ENCODE data around the gene ITPR2.
"Not testable (repeated sequence)": the region's sequence is repeated elsewhere in the genome, so short reads cannot be mapped to it uniquely, and the experiment has no call there.

ITPR2 gene

DNA sequence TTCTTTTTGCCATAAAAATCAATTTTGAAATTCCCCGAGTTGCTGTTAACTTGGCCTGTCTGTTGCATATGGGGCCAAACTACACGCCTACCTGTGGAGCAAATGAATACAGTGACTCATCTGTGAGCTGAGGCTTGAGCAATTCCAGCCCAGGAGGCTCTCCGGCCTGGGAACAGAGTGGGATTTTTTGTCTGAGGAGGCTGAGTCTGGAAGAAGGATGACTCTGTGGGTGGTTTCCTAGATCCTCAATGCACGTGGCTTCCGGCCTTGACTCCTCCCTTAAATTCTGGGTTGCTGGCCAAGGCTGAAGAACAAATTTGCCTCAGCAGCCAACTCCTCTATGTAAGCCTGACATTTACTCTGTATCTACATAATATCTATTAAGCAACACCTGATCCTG lies 513.5 kb downstream of the ITPR2 start:
- DNase-seq (ENCODE audit: insufficient read length) (no peak), FAIRE-seq (peak; percentile 60)
- TF ChIP-seq TAF1 (IDR thresholded peaks at IDR 0.05; ENCODE audit: borderline replicate concordance, low read depth, low read length) (no peak), POLR2A (IDR thresholded peaks at IDR 0.05; ENCODE audit: low read depth, low read length) (no peak), POLR2AphosphoS5 (IDR thresholded peaks at IDR 0.05; ENCODE audit: low read depth, low read length) (no peak)

- FAIRE-seq (peak; percentile 97), DNase-seq (ENCODE audit: insufficient read length) (no peak)
- TF ChIP-seq POLR2AphosphoS5 (IDR thresholded peaks at IDR 0.05; ENCODE audit: low read depth, low read length) (no peak), POLR2A (IDR thresholded peaks at IDR 0.05; ENCODE audit: low read depth, low read length) (0 out of 2 replicates have a peak, but pooled peaks have one; percentile 17)
Observed at GRCh38 chr12:26318661-26319068, 514.3 kb downstream of the ITPR2 start.

DNA sequence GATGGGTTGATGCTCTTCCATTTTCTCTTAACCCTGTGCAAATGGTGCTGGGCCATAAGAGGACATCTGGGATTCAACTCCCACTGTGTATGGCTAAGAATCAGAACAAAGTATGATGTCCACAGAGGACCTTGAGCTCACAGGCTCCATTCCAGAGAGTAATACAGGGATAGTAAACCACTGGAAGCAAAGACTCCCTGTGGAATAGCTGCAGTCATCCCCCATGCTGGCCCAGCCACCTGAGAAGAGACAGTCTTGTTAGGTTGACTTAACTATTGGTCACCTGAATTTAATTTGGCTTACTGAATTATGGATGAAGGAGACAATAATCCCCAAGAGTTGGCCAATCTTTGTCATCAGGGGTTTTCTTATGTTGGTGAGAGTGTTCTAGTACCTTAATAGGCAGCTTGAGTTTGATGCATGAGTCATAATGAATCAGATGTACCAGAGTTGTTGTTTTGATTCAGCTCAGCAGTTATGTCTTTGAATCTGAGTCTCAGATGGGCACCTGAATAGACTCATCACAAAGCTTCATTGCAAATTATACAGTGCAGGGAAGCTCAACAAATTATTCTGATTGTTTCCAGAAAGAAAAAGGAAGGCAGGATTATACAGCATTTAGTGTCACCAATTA lies 514.9 kb downstream of the ITPR2 start:
- FAIRE-seq (no peak), DNase-seq (ENCODE audit: insufficient read length) (no peak)
- TF ChIP-seq POLR2AphosphoS5 (IDR thresholded peaks at IDR 0.05; ENCODE audit: low read depth, low read length): no peak

DNA sequence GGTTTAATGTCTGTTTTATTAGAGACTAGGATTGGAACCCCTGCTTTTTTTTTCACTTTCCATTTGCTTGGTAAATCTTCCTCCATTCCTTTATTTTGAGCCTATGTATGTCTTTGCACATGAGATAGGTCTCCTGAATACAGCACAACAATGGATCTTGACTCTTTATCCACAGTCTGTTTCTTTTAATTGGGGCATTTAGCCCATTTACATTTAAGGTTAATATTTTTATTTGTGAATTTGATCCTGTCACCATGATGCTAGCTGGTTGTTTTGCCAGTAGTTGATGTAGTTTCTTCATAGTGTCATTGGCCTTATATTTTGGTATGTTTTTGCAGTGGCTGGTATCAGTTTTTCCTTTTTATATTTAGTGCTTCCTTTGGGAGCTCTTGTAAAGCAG lies 518.9 kb downstream of the ITPR2 start:
- not testable (repeated sequence) for DNase-seq (ENCODE audit: insufficient read length); FAIRE-seq

- DNase-seq (ENCODE audit: insufficient read length); FAIRE-seq: not testable (repeated sequence)
Observed at GRCh38 chr12:26310489-26310888, 522.5 kb downstream of the ITPR2 start.

GRCh38 chr12:26309634-26310033 lies 523.4 kb downstream of the ITPR2 start:
- no peak for FAIRE-seq
- no peak for DNase-seq (ENCODE audit: insufficient read length)
- TF ChIP-seq POLR2A (IDR thresholded peaks at IDR 0.05; ENCODE audit: low read depth, low read length): no peak
- TF ChIP-seq POLR2AphosphoS5 (IDR thresholded peaks at IDR 0.05; ENCODE audit: low read depth, low read length): no peak
- TF ChIP-seq TAF1 (IDR thresholded peaks at IDR 0.05; ENCODE audit: borderline replicate concordance, low read depth, low read length): no peak

GRCh38 chr12:26304273-26304672 lies 528.7 kb downstream of the ITPR2 start:
- TF ChIP-seq TAF1 (IDR thresholded peaks at IDR 0.05; ENCODE audit: borderline replicate concordance, low read depth, low read length): no peak
- TF ChIP-seq POLR2A (IDR thresholded peaks at IDR 0.05; ENCODE audit: low read depth, low read length): no peak
- TF ChIP-seq POLR2AphosphoS5 (IDR thresholded peaks at IDR 0.05; ENCODE audit: low read depth, low read length): no peak
- FAIRE-seq (no peak), DNase-seq (ENCODE audit: insufficient read length) (no peak)

GRCh38 chr12:26303418-26303817 lies 529.6 kb downstream of the ITPR2 start:
- FAIRE-seq (no peak), DNase-seq (ENCODE audit: insufficient read length) (no peak)
- TF ChIP-seq TAF1 (IDR thresholded peaks at IDR 0.05; ENCODE audit: borderline replicate concordance, low read depth, low read length) (no peak), POLR2A (IDR thresholded peaks at IDR 0.05; ENCODE audit: low read depth, low read length) (no peak), POLR2AphosphoS5 (IDR thresholded peaks at IDR 0.05; ENCODE audit: low read depth, low read length) (no peak)

DNA sequence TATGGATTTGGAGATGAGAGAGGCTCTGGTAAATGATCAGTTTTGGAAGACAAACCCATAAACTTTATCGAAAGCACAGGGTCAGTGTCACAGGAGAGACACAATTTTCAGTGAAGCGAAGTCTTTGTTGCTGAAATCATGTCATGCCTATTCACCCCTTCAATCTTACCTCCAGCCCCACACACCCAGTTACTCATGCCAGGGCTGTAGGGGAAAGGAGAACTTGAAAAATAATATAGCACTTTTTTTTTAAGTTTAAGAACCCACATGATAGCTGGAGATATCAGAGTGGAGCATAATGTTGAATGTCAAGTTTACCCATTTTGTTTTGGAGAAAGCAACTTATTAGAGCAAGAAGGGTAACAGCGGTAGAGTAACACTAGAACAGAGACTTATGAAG lies 530.2 kb downstream of the ITPR2 start:
- no peak for DNase-seq (ENCODE audit: insufficient read length)
- no peak for FAIRE-seq
- TF ChIP-seq POLR2A (IDR thresholded peaks at IDR 0.05; ENCODE audit: low read depth, low read length) (no peak), TAF1 (IDR thresholded peaks at IDR 0.05; ENCODE audit: borderline replicate concordance, low read depth, low read length) (no peak)

GRCh38 chr12:26299751-26300150 lies 533.2 kb downstream of the ITPR2 start:
- TF ChIP-seq POLR2A (IDR thresholded peaks at IDR 0.05; ENCODE audit: low read depth, low read length): no peak
- no peak for TF ChIP-seq TAF1 (IDR thresholded peaks at IDR 0.05; ENCODE audit: borderline replicate concordance, low read depth, low read length)
- no peak for TF ChIP-seq POLR2AphosphoS5 (IDR thresholded peaks at IDR 0.05; ENCODE audit: low read depth, low read length)
- DNase-seq (ENCODE audit: insufficient read length): no peak
- no peak for FAIRE-seq

GRCh38 chr12:26298785-26299621 lies 534.0 kb downstream of the ITPR2 start:
- DNase-seq (ENCODE audit: insufficient read length) (peak; percentile 43), FAIRE-seq (peak; percentile 92)
- TF ChIP-seq POLR2AphosphoS5 (IDR thresholded peaks at IDR 0.05; ENCODE audit: low read depth, low read length): no peak
- TF ChIP-seq TAF1 (IDR thresholded peaks at IDR 0.05; ENCODE audit: borderline replicate concordance, low read depth, low read length): no peak
- TF ChIP-seq POLR2A (IDR thresholded peaks at IDR 0.05; ENCODE audit: low read depth, low read length): no peak

GRCh38 chr12:26297396-26298070 lies 535.5 kb downstream of the ITPR2 start:
- FAIRE-seq (no peak), DNase-seq (ENCODE audit: insufficient read length) (no peak)
- TF ChIP-seq POLR2AphosphoS5 (IDR thresholded peaks at IDR 0.05; ENCODE audit: low read depth, low read length): no peak
- no peak for TF ChIP-seq POLR2A (IDR thresholded peaks at IDR 0.05; ENCODE audit: low read depth, low read length)
- no peak for TF ChIP-seq TAF1 (IDR thresholded peaks at IDR 0.05; ENCODE audit: borderline replicate concordance, low read depth, low read length)

All from GM12892 (cell line).